ENCODE results near the gene JAZF1. TPM values are rescaled to one million over a fixed set of nuclear protein-coding genes. Genes with fewer than 3 reads are reported as not detected.

Gene JAZF1
- total RNA-seq, 4 donors from 2014 or later, result 29.3 to 33.8 (median 30.1) TPM

DNA sequence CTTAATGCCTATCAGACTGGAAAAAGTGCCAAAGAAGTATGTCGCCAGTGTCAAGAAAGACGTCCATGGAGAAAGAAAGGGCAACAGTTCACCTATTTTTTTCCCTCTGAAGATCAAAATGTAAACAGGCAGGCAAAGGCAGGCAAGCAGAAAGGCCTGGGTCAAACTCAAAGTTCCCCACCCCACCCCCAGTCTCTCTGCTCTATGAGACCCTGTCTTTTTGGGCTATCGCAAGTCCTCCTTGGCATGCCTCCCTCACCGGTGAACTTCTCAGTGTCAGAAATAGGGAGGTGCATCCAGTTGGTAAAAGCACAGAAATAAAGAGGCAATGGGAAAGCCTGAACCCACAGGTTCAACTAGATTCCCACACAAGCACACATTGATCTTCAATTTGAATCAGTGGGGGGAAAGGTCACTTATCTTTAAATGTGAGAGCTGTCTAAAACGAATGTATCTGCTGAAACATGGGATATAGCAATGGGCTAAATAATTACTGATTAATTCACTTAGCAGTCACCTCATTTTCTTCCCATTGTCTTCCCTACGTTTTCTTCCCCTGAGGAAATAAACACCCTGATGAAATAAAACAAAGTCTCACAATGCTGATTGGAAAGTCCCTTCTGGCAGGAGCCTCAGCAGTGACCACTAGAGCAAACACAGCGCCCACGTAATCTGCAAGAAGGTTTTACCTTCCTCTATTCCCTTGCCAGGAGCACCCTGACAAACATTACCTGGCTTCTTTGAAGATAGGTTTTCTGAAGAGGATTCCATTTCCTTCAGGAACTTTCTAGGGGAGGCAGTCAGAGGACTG, 31.1 kb downstream of the JAZF1 start:
- no peak for DNase-seq (ENCODE audit: extremely low spot score)
- Histone ChIP-seq H3K27ac (replicated peaks in 1 of 4) (no peak overlapping the region), H3K4me3 (no peak overlapping the region), H3K36me3 (no peaks in the 10 kb centered on the region), H3K9me3 (no peaks in the 10 kb centered on the region), H3K4me1 (peaks cover 6 to 40% (median 22%) of the 10 kb centered on the region in 4 donors), H3K27me3 (no peaks in the 10 kb centered on the region)
- intact Hi-C loops (cut with DNase I), result no loop called here
- 74% methylated on average over 8 of the region's 8 CpGs for WGBS
- TF ChIP-seq POLR2A (IDR thresholded peaks at IDR 0.05; ENCODE audit: low read depth), result no peak

DNA sequence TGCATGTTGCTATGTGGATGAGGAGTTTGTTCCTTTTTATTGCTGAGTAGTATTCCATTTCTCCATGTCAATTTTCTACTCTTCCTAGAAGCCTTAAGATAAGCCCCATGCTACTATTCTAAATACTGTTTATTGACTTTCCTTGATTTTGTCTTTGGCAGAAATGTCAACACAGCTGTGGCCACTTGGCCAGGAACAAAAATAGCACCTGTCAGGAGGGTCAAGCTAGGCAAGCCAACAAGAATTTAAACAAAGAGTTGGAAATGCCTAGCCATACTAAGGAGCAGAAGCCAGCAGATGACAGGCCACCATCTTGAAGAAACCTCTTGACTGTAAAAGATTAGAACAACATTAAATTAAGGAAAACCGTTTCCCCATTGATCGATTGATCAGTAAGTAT, 34.7 kb downstream of the JAZF1 start:
- Histone ChIP-seq H3K27me3 (no peaks in the 10 kb centered on the region), H3K9me3 (no peaks in the 10 kb centered on the region), H3K27ac (replicated peaks in 1 of 4) (no peak overlapping the region), H3K36me3 (no peaks in the 10 kb centered on the region), H3K4me1 (peaks cover 9 to 44% (median 30%) of the 10 kb centered on the region in 4 donors), H3K4me3 (no peak overlapping the region)
- intact Hi-C loops (cut with DNase I), result no loop called here
- no peak for DNase-seq (ENCODE audit: extremely low spot score)
- 100% methylated on average over 2 of the region's 2 CpGs for WGBS
- TF ChIP-seq POLR2AphosphoS5 (IDR thresholded peaks at IDR 0.05), result no peak
- no peak for TF ChIP-seq EP300 (IDR thresholded peaks at IDR 0.05)

DNA sequence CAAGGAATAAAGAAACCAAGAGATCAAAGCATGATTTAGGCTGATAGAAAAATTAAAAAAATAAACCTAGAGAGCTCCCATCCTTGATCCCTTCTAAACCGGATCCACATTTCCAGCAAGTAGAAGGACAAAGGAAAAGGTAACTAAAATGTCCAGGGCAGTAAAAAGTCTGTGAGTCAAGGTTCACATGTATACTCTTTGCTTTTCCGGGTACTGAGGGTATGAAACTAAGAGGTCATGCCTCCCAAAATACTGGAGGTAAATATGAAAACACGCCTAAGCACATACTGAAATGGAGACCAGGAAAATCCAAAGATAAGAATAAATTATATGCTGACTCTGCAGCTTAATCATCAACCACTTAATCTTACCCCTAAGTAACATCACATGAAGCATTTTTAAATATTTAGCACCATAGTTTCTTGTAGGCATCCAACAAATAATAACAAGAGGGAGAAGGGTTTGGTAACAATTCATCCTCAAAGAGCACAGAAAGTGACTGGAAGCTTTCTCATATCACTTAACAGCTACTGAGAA, 35.4 kb downstream of the JAZF1 start:
- intact Hi-C loops (cut with DNase I), result no loop called here
- H3K27ac ChIP-seq (replicated peaks in 1 of 4), result no peak overlapping the region
- WGBS, result 86% methylated on average over 3 of the region's 3 CpGs
- no peaks in the 10 kb centered on the region for H3K36me3 ChIP-seq
- no peak for DNase-seq (ENCODE audit: extremely low spot score)
- peaks cover 9 to 46% (median 37%) of the 10 kb centered on the region in 4 donors for H3K4me1 ChIP-seq
- H3K27me3 ChIP-seq, result no peaks in the 10 kb centered on the region
- H3K9me3 ChIP-seq, result no peaks in the 10 kb centered on the region
- no peak for TF ChIP-seq POLR2A (IDR thresholded peaks at IDR 0.05; ENCODE audit: low read depth)
- TF ChIP-seq, protein P1, sequence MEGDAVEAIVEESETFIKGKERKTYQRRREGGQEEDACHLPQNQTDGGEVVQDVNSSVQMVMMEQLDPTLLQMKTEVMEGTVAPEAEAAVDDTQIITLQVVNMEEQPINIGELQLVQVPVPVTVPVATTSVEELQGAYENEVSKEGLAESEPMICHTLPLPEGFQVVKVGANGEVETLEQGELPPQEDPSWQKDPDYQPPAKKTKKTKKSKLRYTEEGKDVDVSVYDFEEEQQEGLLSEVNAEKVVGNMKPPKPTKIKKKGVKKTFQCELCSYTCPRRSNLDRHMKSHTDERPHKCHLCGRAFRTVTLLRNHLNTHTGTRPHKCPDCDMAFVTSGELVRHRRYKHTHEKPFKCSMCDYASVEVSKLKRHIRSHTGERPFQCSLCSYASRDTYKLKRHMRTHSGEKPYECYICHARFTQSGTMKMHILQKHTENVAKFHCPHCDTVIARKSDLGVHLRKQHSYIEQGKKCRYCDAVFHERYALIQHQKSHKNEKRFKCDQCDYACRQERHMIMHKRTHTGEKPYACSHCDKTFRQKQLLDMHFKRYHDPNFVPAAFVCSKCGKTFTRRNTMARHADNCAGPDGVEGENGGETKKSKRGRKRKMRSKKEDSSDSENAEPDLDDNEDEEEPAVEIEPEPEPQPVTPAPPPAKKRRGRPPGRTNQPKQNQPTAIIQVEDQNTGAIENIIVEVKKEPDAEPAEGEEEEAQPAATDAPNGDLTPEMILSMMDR (IDR thresholded peaks at IDR 0.05), result no peak
- no peak for TF ChIP-seq EP300 (IDR thresholded peaks at IDR 0.05)
- TF ChIP-seq POLR2AphosphoS5 (IDR thresholded peaks at IDR 0.05), result no peak
- no peak overlapping the region for H3K4me3 ChIP-seq

DNA sequence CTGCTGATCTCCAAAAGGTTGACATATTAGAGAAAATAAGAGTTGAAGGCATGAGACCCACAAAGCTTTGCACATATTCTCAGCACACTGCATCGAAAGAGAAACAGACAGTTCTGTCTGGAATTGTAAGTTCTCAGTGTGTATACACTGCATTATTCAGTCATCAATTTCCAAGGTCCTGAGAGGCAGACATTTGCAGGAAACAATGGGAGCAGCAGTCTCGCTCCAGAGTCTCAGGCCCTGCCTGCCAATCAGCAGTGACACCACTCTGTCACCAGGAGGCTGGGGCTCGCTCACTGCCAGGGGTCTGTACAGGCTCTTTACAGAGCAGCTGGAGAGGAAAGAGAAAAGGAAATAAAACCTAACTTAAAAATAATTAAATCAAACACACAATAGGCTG, 36.3 kb downstream of the JAZF1 start:
- H3K27ac ChIP-seq (replicated peaks in 1 of 4), result peak overlapping the region in 1 of 4 donors; percentile 32
- TF ChIP-seq POLR2AphosphoS5 (IDR thresholded peaks at IDR 0.05) (no peak), POLR2A (IDR thresholded peaks at IDR 0.05; ENCODE audit: low read depth) (no peak), EP300 (IDR thresholded peaks at IDR 0.05) (no peak)
- TF ChIP-seq, protein P1 (IDR thresholded peaks at IDR 0.05), result no peak

DNA sequence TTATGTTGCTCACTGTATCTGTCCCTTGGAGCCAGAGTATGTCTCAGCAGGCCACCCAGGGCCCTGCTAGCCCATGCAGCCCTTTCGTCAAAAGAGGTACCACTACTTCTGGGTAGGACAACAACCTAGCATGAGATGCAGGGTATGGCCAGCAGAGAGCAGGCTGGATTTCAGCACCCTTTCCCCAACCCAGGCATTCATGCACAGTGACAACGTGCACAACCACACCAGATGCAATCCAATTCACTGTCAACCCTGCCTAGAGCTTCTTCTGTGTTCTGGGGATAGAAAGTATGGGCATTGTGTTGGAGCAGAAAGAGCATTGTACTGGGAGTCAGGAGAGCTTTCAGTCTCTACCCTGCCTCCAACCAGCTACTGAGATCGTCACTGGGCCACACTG, 37.9 kb downstream of the JAZF1 start:
- DNase-seq (ENCODE audit: extremely low spot score), result no peak
- intact Hi-C loops (cut with DNase I), result no loop called here
- no peak overlapping the region for H3K27ac ChIP-seq (replicated peaks in 1 of 4)
- H3K36me3 ChIP-seq, result no peaks in the 10 kb centered on the region
- TF ChIP-seq POLR2AphosphoS5 (IDR thresholded peaks at IDR 0.05) (no peak), POLR2A (IDR thresholded peaks at IDR 0.05; ENCODE audit: low read depth) (no peak)
- H3K9me3 ChIP-seq, result no peaks in the 10 kb centered on the region
- peaks cover 14 to 46% (median 36%) of the 10 kb centered on the region in 4 donors for H3K4me1 ChIP-seq
- H3K4me3 ChIP-seq, result no peak overlapping the region
- H3K27me3 ChIP-seq, result no peaks in the 10 kb centered on the region
- WGBS, result 97% methylated on average over 3 of the region's 3 CpGs

More for the DNA sequence above, 36.3 kb downstream of the JAZF1 start:
- no peaks in the 10 kb centered on the region for H3K9me3 ChIP-seq
- H3K27me3 ChIP-seq, result no peaks in the 10 kb centered on the region
- intact Hi-C loops (cut with DNase I), result no loop called here
- H3K4me1 ChIP-seq, result peaks cover 11 to 38% (median 32%) of the 10 kb centered on the region in 4 donors
- no peaks in the 10 kb centered on the region for H3K36me3 ChIP-seq
- no peak overlapping the region for H3K4me3 ChIP-seq
- DNase-seq (ENCODE audit: extremely low spot score), result no peak
- 34% methylated on average over 3 of the region's 3 CpGs for WGBS

DNA sequence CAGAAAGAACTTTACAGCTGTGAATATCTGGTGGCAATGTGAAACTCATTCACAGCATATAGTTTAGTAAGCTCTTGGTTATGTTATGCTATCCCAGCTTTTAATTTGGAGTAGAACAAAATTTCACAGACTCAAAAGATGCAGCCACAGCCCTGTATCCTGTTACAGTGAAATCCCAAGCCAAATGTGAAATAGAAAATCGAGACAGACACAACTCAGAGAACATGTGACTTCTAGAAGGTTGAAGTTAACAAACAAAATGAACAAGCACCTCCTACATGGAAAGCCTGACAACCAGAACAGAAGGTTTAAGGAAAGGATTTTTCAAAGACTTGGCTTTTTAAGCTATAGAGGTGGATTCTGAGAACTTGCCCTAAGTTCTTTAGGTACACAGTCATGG, 39.6 kb downstream of the JAZF1 start:
- 10% methylated on average over 1 of the region's 1 CpG for WGBS
- H3K27ac ChIP-seq (replicated peaks in 1 of 4), result peak overlapping the region in 2 of 4 donors; percentile 6 to 52
- no peaks in the 10 kb centered on the region for H3K27me3 ChIP-seq
- no peaks in the 10 kb centered on the region for H3K36me3 ChIP-seq
- H3K4me1 ChIP-seq, result peaks cover 25 to 60% (median 53%) of the 10 kb centered on the region in 4 donors
- TF ChIP-seq POLR2A (IDR thresholded peaks at IDR 0.05; ENCODE audit: low read depth) (no peak), EP300 (IDR thresholded peaks at IDR 0.05) (no peak), POLR2AphosphoS5 (IDR thresholded peaks at IDR 0.05) (no peak)
- TF ChIP-seq, protein P1 (IDR thresholded peaks at IDR 0.05), result no peak
- DNase-seq (ENCODE audit: extremely low spot score), result no peak
- intact Hi-C loops (cut with DNase I), result no loop called here
- H3K4me3 ChIP-seq, result no peak overlapping the region
- no peaks in the 10 kb centered on the region for H3K9me3 ChIP-seq
